WI38 (cell line): ENCODE results near the gene WDR87.

ENCODE experiments used
- H3K4me3 ChIP-seq: 2 replicates; pipeline ENCODE4 v1.5.1; 2011; ENCODE audit warnings: low read depth, mild to moderate bottlenecking, control low read depth, low read length
- CTCF ChIP-seq: IDR thresholded peaks from 2 replicates; pipeline ENCODE4 v1.5.1; 2012; ENCODE audit warnings: low read depth, mild to moderate bottlenecking, control low read depth, low read length

Gene WDR87

DNA sequence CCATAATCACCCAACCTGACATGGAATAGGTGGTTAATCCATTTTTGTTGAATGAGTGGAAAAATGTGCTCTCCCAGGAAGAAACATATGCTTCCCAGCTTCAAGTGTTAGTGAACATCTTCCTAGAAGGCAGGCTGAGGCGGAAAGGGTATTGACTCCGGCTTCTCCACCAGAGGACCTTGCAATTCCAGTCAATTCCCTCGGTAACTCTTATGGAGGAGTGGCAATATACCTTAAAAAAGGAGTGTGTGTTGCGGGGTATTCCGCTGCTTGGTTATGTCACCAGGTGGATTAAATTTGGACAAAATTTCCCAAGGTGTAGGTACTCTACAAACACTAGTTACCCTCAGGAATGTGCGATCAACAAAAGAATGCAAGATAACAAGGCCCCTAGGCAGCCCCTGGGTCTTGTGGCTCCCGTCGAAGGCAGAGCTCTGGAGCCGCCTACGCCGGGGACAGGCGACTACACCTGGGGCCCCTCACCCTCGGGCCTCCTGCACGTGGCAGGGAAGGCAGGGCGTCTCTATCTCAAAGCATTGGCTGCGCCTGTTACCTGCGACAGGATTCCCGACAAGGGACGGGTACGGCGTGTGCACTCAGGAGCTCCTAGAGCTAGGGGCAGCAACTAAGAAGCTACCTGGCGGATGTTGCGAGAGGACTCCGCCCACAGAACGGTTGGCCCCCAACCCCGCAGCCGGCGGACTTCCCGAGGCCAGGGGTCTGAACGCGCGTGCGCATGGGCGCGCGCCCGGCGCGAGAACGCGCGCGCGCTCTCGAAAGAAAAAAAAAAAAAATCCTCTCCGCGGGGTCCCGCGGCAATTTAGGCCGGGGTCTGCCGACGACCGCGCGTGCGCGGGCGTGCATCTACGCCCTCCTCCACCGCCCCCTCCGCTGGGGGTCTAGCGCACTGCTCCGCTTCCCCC lies at the start of gene WDR87:
TSS of gene WDR87 (minus strand) at position 649 of the 923 bp plus-strand sequence. CDS start 8,355 bp downstream, outside the sequence.
- peak within 1 kb of the TSS; percentile 95 for H3K4me3 ChIP-seq
- no peak for TF ChIP-seq CTCF

GRCh38 chr19:37955986-37956385 lies 49.6 kb upstream of the WDR87 start:
- TF ChIP-seq CTCF: no peak
- no peak overlapping the region for H3K4me3 ChIP-seq

GRCh38 chr19:37954421-37954874 lies 48.1 kb upstream of the WDR87 start:
- TF ChIP-seq CTCF: no peak
- H3K4me3 ChIP-seq: no peak overlapping the region

- H3K4me3 ChIP-seq: no peak overlapping the region
- no peak for TF ChIP-seq CTCF
Observed at GRCh38 chr19:37953918-37954303, 47.5 kb upstream of the WDR87 start.

GRCh38 chr19:37953171-37953917 lies 47.0 kb upstream of the WDR87 start:
- H3K4me3 ChIP-seq: no peak overlapping the region
- TF ChIP-seq CTCF: no peak

- no peak overlapping the region for H3K4me3 ChIP-seq
- no peak for TF ChIP-seq CTCF
Observed at GRCh38 chr19:37951816-37952210, 45.4 kb upstream of the WDR87 start.
